Thyroid gland (tissue), 4 donors: Measurements from ENCODE around the gene GRAMD4.

Experiments
- CTCF ChIP-seq, 6 experiments: fragments of 200-600 bp in 3 of 6; fragments of 450-650 bp in 3 of 6; sonication (generic) in 3 of 6; IDR thresholded peaks; one replicate each; pipeline ENCODE4 v1.5.1; 2016 to 2019; ENCODE audit warnings: antibody characterized with exemption in 6 of 6, mild to moderate bottlenecking in 2 of 6, inconsistent platforms in 1 of 6, moderate library complexity in 1 of 6
- POLR2A ChIP-seq, 2 donors: fragments of 450-650 bp; IDR thresholded peaks; one replicate each; pipeline ENCODE4 v1.6.1; 2017; ENCODE audit warnings: antibody characterized with exemption in 2 of 2, mild to moderate bottlenecking in 2 of 2, moderate library complexity in 1 of 2

GRCh38 chr22:46659791-46660186, 39.6 kb downstream of the GRAMD4 start:
- TF ChIP-seq CTCF (IDR thresholded peaks at IDR 0.05): no peak
- no peak for TF ChIP-seq POLR2A (IDR thresholded peaks at IDR 0.05)
